KMS-11 (cell line): Measurements from ENCODE around the gene LRP6.
"Not testable (repeated sequence)": the region's sequence is repeated elsewhere in the genome, so short reads cannot be mapped to it uniquely, and the experiment has no call there.

Experiments
- H2AFZ ChIP-seq: fragments of 200-600 bp; sonication (generic); 2 replicates; pipeline ENCODE4 v1.6.1; 2016; ENCODE audit warnings: antibody characterized with exemption, mixed run types, low read depth
- H3K27ac ChIP-seq: fragments of 200-600 bp; sonication (generic); 2 replicates; pipeline ENCODE4 v1.6.1; 2016; ENCODE audit warnings: mild to moderate bottlenecking, mixed run types
- H3K27me3 ChIP-seq: fragments of 200-600 bp; sonication (generic); 2 replicates; pipeline ENCODE4 v1.6.1; 2017; ENCODE audit warnings: mild to moderate bottlenecking, low read depth, mixed run types, moderate library complexity; ENCODE audit not compliant: insufficient read depth
- H3K36me3 ChIP-seq: fragments of 200-600 bp; sonication (generic); 2 replicates; pipeline ENCODE4 v1.6.1; 2017; ENCODE audit warnings: mild to moderate bottlenecking, mixed run types; ENCODE audit not compliant: insufficient read depth
- H3K4me1 ChIP-seq: fragments of 200-600 bp; sonication (generic); 2 replicates; pipeline ENCODE4 v1.6.1; 2016; ENCODE audit warnings: mild to moderate bottlenecking, low read depth, mixed run types; ENCODE audit not compliant: poor library complexity, severe bottlenecking
- H3K4me2 ChIP-seq: fragments of 200-600 bp; sonication (generic); 2 replicates; pipeline ENCODE4 v1.7.0; 2016; ENCODE audit warnings: mild to moderate bottlenecking, mixed run types
- H3K4me3 ChIP-seq: fragments of 200-600 bp; sonication (generic); IDR thresholded peaks from 2 replicates; pipeline ENCODE4 v1.6.1; 2017; ENCODE audit warnings: low read depth, low read length, mixed read lengths; ENCODE audit not compliant: insufficient read depth
- H3K79me2 ChIP-seq: fragments of 200-600 bp; sonication (generic); 2 replicates; pipeline ENCODE4 v1.6.1; 2016; ENCODE audit warnings: low read depth, mixed run types; ENCODE audit not compliant: insufficient read depth
- H3K9ac ChIP-seq: fragments of 200-600 bp; sonication (generic); 2 replicates; pipeline ENCODE4 v1.6.1; 2016; ENCODE audit warnings: mild to moderate bottlenecking, mixed run types
- H4K20me1 ChIP-seq: fragments of 200-600 bp; sonication (generic); 2 replicates; pipeline ENCODE4 v1.6.1; 2016; ENCODE audit warnings: mild to moderate bottlenecking, mixed run types; ENCODE audit not compliant: insufficient read depth
- CTCF ChIP-seq: fragments of 200-600 bp; sonication (generic); conservative IDR thresholded peaks from 2 replicates; pipeline ENCODE4 v1.6.1; 2017; ENCODE audit warnings: low read depth, mild to moderate bottlenecking, antibody characterized with exemption, low read length, moderate library complexity, mixed read lengths

Gene LRP6

DNA sequence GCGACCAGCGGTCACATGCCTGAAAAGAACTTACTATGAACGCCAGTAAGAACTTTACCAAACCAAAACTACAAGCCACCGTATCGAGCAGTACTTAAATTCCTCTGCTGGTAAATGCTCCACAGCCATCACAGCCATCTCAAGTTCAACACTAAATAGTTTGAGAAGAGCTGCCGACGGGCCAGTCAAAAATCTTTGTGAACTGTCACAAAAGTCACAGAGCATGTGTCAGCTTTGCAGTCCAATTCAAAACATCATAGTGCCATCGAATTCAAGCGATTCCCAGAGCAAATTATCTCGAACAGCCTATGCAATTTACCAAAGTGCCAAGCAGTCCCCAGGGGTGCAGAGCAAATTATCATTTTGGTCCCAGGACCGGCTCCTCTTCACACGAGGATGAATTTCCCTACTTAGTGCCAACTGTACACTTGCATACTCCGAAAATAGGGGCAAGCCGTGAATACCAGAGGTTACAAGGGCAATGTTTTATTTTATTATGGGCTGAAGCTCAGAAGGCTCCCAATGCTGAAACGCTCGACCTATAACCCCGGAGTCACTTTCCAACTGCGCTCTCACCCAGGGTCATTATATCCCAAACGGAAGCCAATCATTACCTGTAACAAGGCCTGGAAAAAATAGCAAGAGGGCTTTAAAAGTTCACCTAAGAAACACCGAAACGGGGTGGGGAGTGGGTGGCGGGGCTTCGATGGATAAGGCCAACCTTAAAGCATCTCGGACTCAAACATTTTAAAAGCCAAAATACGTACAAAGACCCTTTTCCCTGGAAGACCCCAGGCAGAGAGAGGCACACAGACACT is 1.1 kb downstream of the LRP6 start:
- no peak for TF ChIP-seq CTCF
- peak overlapping the region; percentile 83 for H3K4me2 ChIP-seq
- H3K9ac ChIP-seq, result peak overlapping the region; percentile 74; the same call in 1 of the 2 replicates
- H4K20me1 ChIP-seq, result no peaks in the 10 kb centered on the region
- H3K36me3 ChIP-seq, result no peaks in the 10 kb centered on the region
- no peak overlapping the region for H3K4me3 ChIP-seq
- peaks cover 16% of the 10 kb centered on the region for H3K4me1 ChIP-seq
- no peaks in the 10 kb centered on the region for H3K27me3 ChIP-seq
- peak overlapping the region; percentile 79; the same call in 1 of the 2 replicates for H2AFZ ChIP-seq
- H3K27ac ChIP-seq, result no peak overlapping the region
- H3K79me2 ChIP-seq, result peaks cover 13% of the 10 kb centered on the region; the same call in 1 of the 2 replicates

DNA sequence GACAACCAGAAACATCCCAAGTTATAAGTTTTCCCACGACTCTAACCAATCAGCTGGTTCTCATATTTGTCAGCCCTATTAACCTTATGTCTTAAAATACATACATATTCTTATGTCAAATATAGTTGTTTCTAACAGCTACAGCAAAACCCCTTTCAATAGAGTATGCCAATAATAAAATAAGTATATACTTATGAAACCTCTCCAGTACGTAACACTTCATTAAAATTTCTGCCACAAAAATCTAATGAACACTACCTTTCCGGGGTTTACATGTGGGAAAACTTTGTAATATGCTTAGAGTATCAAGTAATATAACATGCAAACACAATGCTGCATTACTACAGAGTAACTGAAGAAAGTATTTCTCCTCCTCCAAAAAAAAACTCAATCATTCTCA is 1.8 kb downstream of the LRP6 start:
- H3K36me3 ChIP-seq, result no peaks in the 10 kb centered on the region
- peaks cover 16% of the 10 kb centered on the region for H3K4me1 ChIP-seq
- no peak overlapping the region for H3K9ac ChIP-seq
- H2AFZ ChIP-seq, result no peak overlapping the region
- no peak overlapping the region for H3K27ac ChIP-seq
- H3K4me3 ChIP-seq, result no peak overlapping the region
- H4K20me1 ChIP-seq, result no peaks in the 10 kb centered on the region
- peak overlapping the region; percentile 83; the same call in 1 of the 2 replicates for H3K4me2 ChIP-seq
- no peak for TF ChIP-seq CTCF
- no peaks in the 10 kb centered on the region for H3K27me3 ChIP-seq
- peaks cover 13% of the 10 kb centered on the region; the same call in 1 of the 2 replicates for H3K79me2 ChIP-seq

DNA sequence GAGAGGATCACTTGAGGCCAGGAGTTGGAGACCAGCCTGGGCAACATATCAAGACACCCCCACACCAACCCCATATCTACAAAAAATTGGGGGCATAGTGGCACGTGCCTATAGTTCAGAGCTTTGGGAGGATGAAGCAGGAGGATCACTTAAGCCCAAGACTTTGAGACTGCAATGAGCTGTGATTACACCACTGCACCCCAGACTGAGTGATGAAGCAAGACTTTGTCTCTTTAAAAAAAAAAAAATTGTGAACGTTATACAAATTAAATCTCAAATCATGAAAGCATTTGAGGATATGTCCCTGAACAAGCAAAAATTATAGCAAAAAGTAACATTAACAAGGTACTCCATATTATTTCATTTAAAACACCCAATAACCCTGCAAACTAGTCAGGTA is 2.9 kb downstream of the LRP6 start:
- Histone ChIP-seq H4K20me1 (no peaks in the 10 kb centered on the region), H3K4me3 (no peak overlapping the region), H3K4me1 (peaks cover 16% of the 10 kb centered on the region), H3K9ac (no peak overlapping the region), H3K27me3 (no peaks in the 10 kb centered on the region), H3K79me2 (peaks cover 13% of the 10 kb centered on the region; the same call in 1 of the 2 replicates), H3K4me2 (no peak overlapping the region), H2AFZ (no peak overlapping the region), H3K36me3 (no peaks in the 10 kb centered on the region), H3K27ac (no peak overlapping the region)
- TF ChIP-seq CTCF, result no peak

- not testable (repeated sequence) for H3K27me3 ChIP-seq, H3K4me3 ChIP-seq, H4K20me1 ChIP-seq, H3K27ac ChIP-seq, H3K4me1 ChIP-seq, H3K4me2 ChIP-seq, H3K9ac ChIP-seq, H3K79me2 ChIP-seq, H3K36me3 ChIP-seq, H2AFZ ChIP-seq
Measured at GRCh38 chr12:12256291-12256757, 10.5 kb downstream of the LRP6 start.

GRCh38 chr12:12254553-12254952 is 12.3 kb downstream of the LRP6 start:
- Histone ChIP-seq H3K4me2 (no peak overlapping the region), H3K79me2 (no peaks in the 10 kb centered on the region; the same call in 1 of the 2 replicates)

More at GRCh38 chr12:12254553-12254952, 12.3 kb downstream of the LRP6 start:
- Histone ChIP-seq H3K36me3 (no peaks in the 10 kb centered on the region), H3K4me1 (peaks cover 10% of the 10 kb centered on the region), H3K27ac (no peak overlapping the region), H3K4me3 (no peak overlapping the region), H4K20me1 (no peaks in the 10 kb centered on the region), H3K9ac (no peak overlapping the region), H3K27me3 (no peaks in the 10 kb centered on the region), H2AFZ (no peak overlapping the region)
- TF ChIP-seq CTCF, result no peak
